Liver (tissue), 2 donors: ENCODE measurements around the gene SPOCK2.

ENCODE experiments used
- REST ChIP-seq: IDR thresholded peaks from 2 replicates; pipeline ENCODE4 v1.6.1; 2016; ENCODE audit warnings: antibody characterized with exemption, mild to moderate bottlenecking
- TAF1 ChIP-seq: conservative IDR thresholded peaks from 2 replicates; pipeline ENCODE4 v1.6.1; 2016; ENCODE audit warnings: antibody characterized with exemption, mild to moderate bottlenecking
- YY1 ChIP-seq: IDR thresholded peaks from 2 replicates; pipeline ENCODE4 v1.6.1; 2016; ENCODE audit warnings: antibody characterized with exemption, mild to moderate bottlenecking
- donor health status: healthy.

- TF ChIP-seq YY1 = no peak
- TF ChIP-seq REST = no peak
- TF ChIP-seq TAF1 = no peak
These were observed 57.4 kb downstream of the SPOCK2 start for GRCh38 chr10:72030762-72031543.
